GM18868 (cell line): ENCODE measurements around the gene SLC38A10.
"Not testable (repeated sequence)": the region's sequence is repeated elsewhere in the genome, so short reads cannot be mapped to it uniquely, and the experiment has no call there.

Source experiments
- ATAC-seq: cut with Tn5 transposase; IDR thresholded peaks from one replicate; pipeline ENCODE4 v1.9.1; 2021; ENCODE audit warnings: mild to moderate bottlenecking, moderate library complexity; ENCODE audit not compliant: unreplicated experiment

Gene SLC38A10

GRCh38 chr17:81232616-81233241 lies 62.4 kb downstream of the SLC38A10 start:
- ATAC-seq, result no peak

GRCh38 chr17:81231766-81232581 lies 63.1 kb downstream of the SLC38A10 start:
- ATAC-seq, result no peak

GRCh38 chr17:81231121-81231645 lies 63.9 kb downstream of the SLC38A10 start:
- ATAC-seq, result no peak

GRCh38 chr17:81230043-81230820 lies 64.9 kb downstream of the SLC38A10 start:
- no peak for ATAC-seq

GRCh38 chr17:81229666-81229920 lies 65.5 kb downstream of the SLC38A10 start:
- no peak for ATAC-seq

GRCh38 chr17:81228834-81229665 lies 66.1 kb downstream of the SLC38A10 start:
- no peak for ATAC-seq

- no peak for ATAC-seq
Measured at GRCh38 chr17:81228420-81228819, 66.7 kb downstream of the SLC38A10 start.

GRCh38 chr17:81227630-81228029 lies 67.5 kb downstream of the SLC38A10 start:
- not testable (repeated sequence) for ATAC-seq

- ATAC-seq, result no peak
Measured at GRCh38 chr17:81223762-81224130, 71.4 kb downstream of the SLC38A10 start.

- ATAC-seq, result peak; percentile 88
Measured at GRCh38 chr17:81222906-81223761, 72.0 kb downstream of the SLC38A10 start, which contains the start of gene CEP131. TSS of gene CEP131 (minus strand) at chr17:81222965. CDS start at chr17:81220056, 2,909 bp downstream.

GRCh38 chr17:81222620-81222905 lies 72.5 kb downstream of the SLC38A10 start:
- ATAC-seq, result no peak

- ATAC-seq, result no peak
Measured at GRCh38 chr17:81221842-81222619, 73.1 kb downstream of the SLC38A10 start.

GRCh38 chr17:81221371-81221841 lies 73.7 kb downstream of the SLC38A10 start:
- ATAC-seq, result no peak

- ATAC-seq, result no peak
Measured at GRCh38 chr17:81219476-81220180, 75.5 kb downstream of the SLC38A10 start.

GRCh38 chr17:81218991-81219390 lies 76.1 kb downstream of the SLC38A10 start:
- no peak for ATAC-seq

- no peak for ATAC-seq
Measured at GRCh38 chr17:81218459-81218858, 76.6 kb downstream of the SLC38A10 start.

- ATAC-seq, result no peak
Measured at GRCh38 chr17:81217491-81217890, 77.6 kb downstream of the SLC38A10 start.

- no peak for ATAC-seq
Measured at GRCh38 chr17:81213978-81214377, 81.1 kb downstream of the SLC38A10 start.
